GM21526 (cell line): ENCODE results near the gene CPSF6.
A peak's percentile ranks its signal among the peaks of the same experiment; 100 is the strongest.
"Not testable (repeated sequence)": the region's sequence is repeated elsewhere in the genome, so short reads cannot be mapped to it uniquely, and the experiment has no call there.

Experiments
- ATAC-seq: cut with Tn5 transposase; IDR thresholded peaks from one replicate; pipeline ENCODE4 v1.9.1; 2021; ENCODE audit warnings: moderate library complexity; ENCODE audit not compliant: unreplicated experiment, low FRiP score

The CPSF6 gene

DNA sequence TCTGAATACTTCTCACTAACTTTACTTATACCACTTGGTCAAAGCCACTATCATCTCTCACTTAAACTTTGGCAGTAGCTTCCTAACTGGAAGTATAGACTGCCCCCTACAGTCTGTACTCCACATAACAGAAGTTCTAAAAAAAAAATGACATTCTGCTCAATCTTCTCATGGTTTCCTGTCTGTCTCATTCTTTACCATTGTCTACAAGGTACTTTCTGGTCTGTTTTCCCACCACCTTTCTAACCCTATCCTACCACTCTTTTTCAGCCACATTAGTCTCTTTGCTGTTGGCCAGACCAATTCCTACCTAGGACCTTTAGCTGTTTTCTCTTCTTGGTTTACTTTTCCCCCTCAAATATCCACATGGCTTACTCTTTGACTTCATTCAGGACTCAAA is 14.7 kb downstream of the CPSF6 start:
- peak; percentile 47 for ATAC-seq

DNA sequence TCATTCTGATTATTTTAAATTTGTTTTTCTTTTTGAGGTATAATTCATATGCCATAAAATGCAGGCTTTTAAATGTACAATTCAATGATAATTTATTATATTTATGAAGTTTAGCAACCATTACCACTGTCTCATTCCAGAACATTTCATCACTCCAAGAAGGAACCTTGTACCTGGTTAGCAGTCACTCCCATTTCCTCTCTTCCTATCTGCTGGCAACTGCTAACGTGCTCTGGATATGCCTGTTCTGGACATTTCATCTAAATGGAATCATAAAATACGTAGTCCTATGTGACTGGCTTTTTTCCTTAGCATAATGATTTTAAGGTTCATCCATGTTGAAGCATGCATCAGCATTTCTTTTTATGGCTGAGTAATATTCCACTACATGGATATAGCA is 15.5 kb downstream of the CPSF6 start:
- no peak for ATAC-seq

DNA sequence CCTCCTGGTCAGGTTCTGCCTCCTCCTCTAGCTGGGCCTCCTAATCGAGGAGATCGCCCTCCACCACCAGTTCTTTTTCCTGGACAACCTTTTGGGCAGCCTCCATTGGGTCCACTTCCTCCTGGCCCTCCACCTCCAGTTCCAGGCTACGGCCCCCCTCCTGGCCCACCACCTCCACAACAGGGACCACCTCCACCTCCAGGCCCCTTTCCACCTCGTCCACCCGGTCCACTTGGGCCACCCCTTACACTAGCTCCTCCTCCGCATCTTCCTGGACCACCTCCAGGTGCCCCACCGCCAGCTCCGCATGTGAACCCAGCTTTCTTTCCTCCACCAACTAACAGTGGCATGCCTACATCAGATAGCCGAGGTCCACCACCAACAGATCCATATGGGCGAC is 19.3 kb downstream of the CPSF6 start:
- no peak for ATAC-seq

GRCh38 chr12:69262264-69262974 is 23.1 kb downstream of the CPSF6 start:
- ATAC-seq: no peak

DNA sequence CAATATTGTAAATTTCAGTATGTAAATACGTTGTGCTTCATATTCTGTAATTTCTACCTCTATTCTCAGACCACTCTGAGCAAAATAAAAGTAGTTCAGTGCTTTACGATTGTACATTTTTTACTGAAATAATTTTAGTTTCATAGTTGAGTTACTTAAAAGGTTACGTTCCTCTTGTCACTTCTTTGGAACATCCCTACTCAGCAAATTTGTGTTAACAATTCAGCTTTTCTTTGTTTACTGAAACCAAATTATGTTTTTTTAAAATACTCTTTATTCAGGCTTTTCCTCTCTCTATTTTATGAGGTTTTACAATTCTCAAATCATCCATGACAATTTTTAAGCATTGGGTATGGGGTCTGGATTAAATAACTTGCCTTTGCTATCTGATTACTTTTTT is 25.8 kb downstream of the CPSF6 start:
- no peak for ATAC-seq

- ATAC-seq: not testable (repeated sequence)
These were observed 26.3 kb downstream of the CPSF6 start for GRCh38 chr12:69265633-69266032.

GRCh38 chr12:69266036-69266635 is 26.8 kb downstream of the CPSF6 start:
- no peak for ATAC-seq

- no peak for ATAC-seq
These were observed 30.4 kb downstream of the CPSF6 start for GRCh38 chr12:69269736-69270135.

GRCh38 chr12:69272511-69272910 is 33.1 kb downstream of the CPSF6 start:
- no peak for ATAC-seq

GRCh38 chr12:69274861-69275260 is 35.5 kb downstream of the CPSF6 start:
- ATAC-seq: no peak

DNA sequence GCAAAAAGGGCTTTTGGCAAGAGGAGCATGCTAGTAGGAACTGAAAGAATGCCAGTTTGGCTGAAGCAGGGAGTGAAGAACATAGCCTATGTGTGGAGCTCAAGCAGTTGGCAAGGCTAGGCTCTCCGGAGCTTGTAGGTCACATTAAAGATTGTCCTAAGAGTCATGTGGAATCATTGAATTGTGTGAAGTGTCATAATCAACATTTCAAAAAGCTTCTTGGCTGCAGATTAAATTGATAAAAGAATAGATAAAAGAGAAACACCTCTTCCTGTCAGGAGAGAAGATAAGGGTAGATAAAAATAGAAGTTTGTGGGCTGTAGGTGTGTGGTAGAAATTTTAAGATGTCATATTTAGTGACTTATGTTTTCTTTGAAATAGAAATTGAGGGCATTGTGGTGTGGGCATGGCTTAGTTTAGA is 36.1 kb downstream of the CPSF6 start:
- no peak for ATAC-seq

DNA sequence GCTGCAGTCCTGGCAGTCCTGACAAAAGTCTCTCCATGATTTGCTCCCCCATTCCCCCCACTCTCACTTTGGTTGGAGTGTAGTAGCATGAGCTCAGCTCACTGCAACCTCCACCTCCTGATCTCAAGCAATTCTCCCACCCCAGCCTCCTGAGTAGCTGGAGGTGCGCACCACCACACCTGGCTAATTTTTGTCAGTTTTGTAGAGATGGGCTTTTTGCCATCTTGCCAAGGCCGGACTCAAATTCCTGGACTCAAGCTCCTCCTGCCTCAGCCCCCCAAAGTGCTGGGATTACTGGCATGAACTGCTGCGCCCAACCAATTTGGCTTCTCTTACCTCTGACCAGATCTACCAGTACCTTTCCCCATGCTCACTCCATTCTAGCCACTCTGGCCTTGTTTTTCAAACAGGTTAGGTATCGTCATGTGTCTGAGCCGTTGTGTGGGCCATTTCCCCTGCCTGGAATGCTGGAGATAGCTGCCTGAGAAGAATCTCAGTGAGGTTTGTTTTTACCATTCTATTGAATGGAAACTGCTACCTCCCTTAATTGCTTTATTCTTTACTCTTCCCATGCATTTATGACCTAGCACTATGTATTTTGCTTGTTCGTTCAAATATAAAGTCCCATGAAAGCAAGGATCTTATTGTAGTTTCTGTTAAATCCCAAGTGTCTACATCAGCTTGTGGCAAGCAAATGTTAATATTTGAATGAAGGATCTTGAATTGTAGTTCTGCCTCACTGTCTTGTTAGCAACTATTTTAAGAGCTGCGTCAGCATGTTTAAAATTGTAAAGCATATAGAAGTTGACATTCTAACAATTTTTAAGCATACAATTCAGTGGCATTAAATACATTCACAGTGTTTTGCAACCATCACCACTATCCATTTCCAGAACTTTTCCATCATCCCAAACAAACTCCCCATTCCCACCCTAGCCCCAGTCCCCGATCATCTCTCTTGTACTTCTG is 39.7 kb downstream of the CPSF6 start:
- no peak for ATAC-seq

DNA sequence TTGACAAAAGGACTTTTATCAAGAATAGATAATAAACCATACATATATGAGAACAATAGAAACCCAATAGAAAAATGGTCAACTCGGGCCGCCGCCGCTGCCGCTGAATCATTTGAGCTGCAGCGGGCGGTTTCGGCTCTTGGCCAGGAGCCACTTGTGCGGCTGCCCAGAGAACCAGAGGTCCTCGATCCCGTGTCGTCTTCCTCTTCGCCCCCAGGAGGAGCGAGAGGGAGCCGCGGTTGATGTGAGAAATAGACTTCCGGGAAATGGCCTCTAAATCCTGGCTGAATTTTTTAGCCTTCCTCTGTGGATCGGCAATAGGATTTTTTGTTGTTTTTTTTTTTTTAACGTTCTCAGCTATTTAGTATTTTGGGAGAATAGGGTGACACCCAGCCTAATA is 44.8 kb downstream of the CPSF6 start:
- ATAC-seq: no peak

GRCh38 chr12:69287556-69287955 is 48.2 kb downstream of the CPSF6 start:
- ATAC-seq: no peak

DNA sequence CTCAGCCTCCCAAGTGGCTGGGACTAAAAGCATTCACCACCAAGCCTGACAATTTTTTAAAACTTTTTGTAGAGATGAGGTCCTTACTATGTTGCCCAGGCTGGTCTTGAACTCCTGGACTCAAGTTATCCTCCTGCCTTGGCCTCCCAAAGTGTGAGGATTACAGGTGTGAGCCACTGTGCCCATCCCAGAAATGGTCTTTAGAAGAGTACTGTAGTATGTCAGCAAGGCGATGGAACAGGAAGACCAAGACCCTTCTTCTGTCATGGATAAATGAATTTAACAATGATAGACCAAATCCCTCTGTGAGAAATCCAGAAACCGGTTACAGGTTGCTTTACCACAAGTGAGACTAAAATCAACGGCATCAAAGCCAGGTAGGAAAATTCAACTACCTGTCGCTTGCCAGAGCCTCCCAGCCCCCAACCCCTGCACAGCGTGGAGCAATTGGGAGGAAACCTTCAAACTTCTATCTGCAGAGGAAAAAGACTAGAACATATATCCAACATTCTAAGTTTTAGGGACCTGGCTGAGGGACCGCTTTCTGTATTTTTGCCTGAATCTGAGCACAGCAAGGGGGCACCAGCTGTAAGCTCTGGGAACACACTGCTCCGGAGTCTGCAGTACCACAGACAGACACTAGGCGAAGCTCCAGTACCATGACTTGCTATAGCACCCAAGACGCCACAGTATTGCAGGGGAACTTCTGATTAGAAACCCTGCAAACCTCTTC is 51.3 kb downstream of the CPSF6 start:
- peak; percentile 99 for ATAC-seq

GRCh38 chr12:69291278-69291593 is 51.9 kb downstream of the CPSF6 start:
- no peak for ATAC-seq

DNA sequence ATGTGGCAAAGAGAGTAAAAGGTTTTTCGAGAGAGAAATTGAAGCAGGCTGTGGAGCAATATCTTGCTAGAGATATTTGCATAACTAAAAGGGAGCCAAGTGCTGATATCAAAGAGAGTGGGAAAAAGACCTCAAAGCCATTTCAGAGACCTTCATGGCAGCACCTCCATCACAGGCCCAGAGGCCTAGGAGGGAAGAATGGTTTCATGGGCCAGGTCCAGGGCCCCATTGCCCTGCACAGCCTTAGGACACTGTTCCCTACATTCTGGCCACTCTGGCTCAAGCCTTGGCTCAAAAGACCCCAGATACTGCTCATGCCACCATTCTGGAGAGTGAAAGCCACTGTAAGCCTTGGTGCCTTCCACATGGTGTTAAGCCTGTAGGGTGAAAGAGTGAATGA is 58.8 kb downstream of the CPSF6 start:
- no peak for ATAC-seq

GRCh38 chr12:69298947-69299346 is 59.6 kb downstream of the CPSF6 start:
- ATAC-seq: no peak

- no peak for ATAC-seq
These were observed 64.9 kb downstream of the CPSF6 start for GRCh38 chr12:69304284-69304683.

- ATAC-seq: no peak
These were observed 70.1 kb downstream of the CPSF6 start for GRCh38 chr12:69309461-69309860.

DNA sequence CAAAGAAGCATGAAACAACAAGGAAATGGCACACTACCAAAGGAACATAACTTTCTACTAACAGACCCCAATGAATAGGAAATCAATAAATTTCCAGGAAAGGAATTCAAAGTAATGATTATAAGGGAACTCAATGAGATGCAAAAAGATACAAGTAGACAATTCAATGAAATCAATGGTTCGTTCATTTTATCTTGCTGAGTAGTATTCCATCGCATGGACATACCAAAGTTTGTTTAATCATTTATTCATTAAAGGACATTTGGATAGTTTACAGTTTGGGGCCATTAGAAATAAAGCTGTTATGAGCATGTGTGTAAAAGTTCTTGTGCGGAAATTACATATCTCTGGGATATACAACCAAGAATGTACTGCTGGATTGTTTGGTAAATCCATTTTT is 73.8 kb downstream of the CPSF6 start:
- ATAC-seq: no peak
